Mononuclear cell (primary cell): ENCODE measurements around the gene PPME1. TPM values are rescaled to one million over a fixed set of nuclear protein-coding genes. Genes with fewer than 3 reads are reported as not detected.

Experiments used
- total RNA-seq: library from RNA; depleted of rRNA; stranded (reverse); fragments of >200 nt; gene quantifications from one replicate; pipeline ENCODE4 v1.2.3, GENCODE V29; 2012

Gene PPME1
- total RNA-seq, 1 donor, result 6.2 TPM

Other genes starting within 250 kb of the PPME1 start
- gene DNAJB13, start 220.3 kb upstream of the PPME1 start, total RNA-seq, result not detected
- gene UCP2, start 188.4 kb upstream of the PPME1 start, total RNA-seq, result 68.7 TPM
- gene UCP3, start 162.2 kb upstream of the PPME1 start, total RNA-seq, result 1.7 TPM
- 23.3 TPM for gene C2CD3, start 287 bp upstream of the PPME1 start, total RNA-seq
- 0.10 TPM for gene P4HA3, start 140.4 kb downstream of the PPME1 start, total RNA-seq
- gene PGM2L1, start 227.1 kb downstream of the PPME1 start, total RNA-seq, result 3.5 TPM